A673 (cell line): Measurements from ENCODE around the gene VSX2. TPM values are rescaled to one million over a fixed set of nuclear protein-coding genes. Genes with fewer than 3 reads are reported as not detected.

ENCODE experiments used
- BruUV-seq: library from RNA; stranded (reverse); fragments of 400-500 nt; replicated peaks from 2 replicates; lab custom pipeline; 2021; lab: Mats Ljungman, UMichigan
- CTCF ChIA-PET: fragments of 300-600 bp; sonication (Branson Sonifier 250); formaldehyde crosslinking; loops from one replicate; lab custom pipeline; 2022; ENCODE audit warnings: antibody characterized with exemption; lab: Charles Lee
- POLR2A ChIA-PET: fragments of 300-600 bp; sonication (Branson Sonifier 250); formaldehyde crosslinking; loops from one replicate; lab custom pipeline; 2022; ENCODE audit warnings: antibody characterized with exemption; ENCODE audit not compliant: low non-redundant PET; lab: Charles Lee
- DNase-seq: peaks from one replicate; pipeline ENCODE4 v3.0.0-alpha.2; 2015; ENCODE audit warnings: low spot score
- H3K27ac ChIP-seq: fragments of 200-600 bp; sonication (generic); 2 replicates; pipeline ENCODE4 v1.5.1; 2016; ENCODE audit warnings: mixed run types, low read depth, mild to moderate bottlenecking, mixed read lengths, antibody characterized with exemption, low read length; ENCODE audit not compliant: poor library complexity, severe bottlenecking
- H3K27me3 ChIP-seq: fragments of 200-600 bp; sonication (generic); replicated peaks from 2 replicates; pipeline ENCODE4 v1.6.1; 2017; ENCODE audit warnings: mixed run types, low read depth, mild to moderate bottlenecking, mixed read lengths, antibody characterized with exemption, low read length; ENCODE audit not compliant: insufficient read depth, poor library complexity
- H3K36me3 ChIP-seq: fragments of 200-600 bp; sonication (generic); 2 replicates; pipeline ENCODE4 v1.6.1; 2016; ENCODE audit warnings: mixed run types, mild to moderate bottlenecking, mixed read lengths, antibody characterized with exemption, low read length; ENCODE audit not compliant: insufficient read depth, poor library complexity, severe bottlenecking
- H3K4me1 ChIP-seq: fragments of 200-600 bp; sonication (generic); 2 replicates; pipeline ENCODE4 v1.6.1; 2017; ENCODE audit warnings: mixed run types, mild to moderate bottlenecking, mixed read lengths, antibody characterized with exemption, low read length; ENCODE audit not compliant: insufficient read depth, poor library complexity, severe bottlenecking
- H3K4me3 ChIP-seq: fragments of 200-600 bp; sonication (generic); 2 replicates; pipeline ENCODE4 v1.5.1; 2016; ENCODE audit warnings: low read depth, mixed run types, mild to moderate bottlenecking, mixed read lengths, low read length; ENCODE audit not compliant: poor library complexity, severe bottlenecking
- H3K9me3 ChIP-seq: fragments of 200-600 bp; sonication (generic); 2 replicates; pipeline ENCODE4 v1.6.1; 2016; ENCODE audit warnings: mixed run types, low read depth, mild to moderate bottlenecking, mixed read lengths, antibody characterized with exemption, low read length; ENCODE audit not compliant: poor library complexity, severe bottlenecking
- CTCF ChIP-seq: fragments of 300-800, 200-600 bp; sonication (generic); conservative IDR thresholded peaks from 2 replicates; pipeline ENCODE4 v1.5.1; 2017; ENCODE audit warnings: low read depth, mild to moderate bottlenecking, antibody characterized with exemption, low read length, moderate library complexity, mixed read lengths
- EZH2 ChIP-seq: fragments of 200-600 bp; sonication (generic); IDR thresholded peaks from 2 replicates; pipeline ENCODE4 v1.6.1; 2017; ENCODE audit warnings: borderline replicate concordance, low read depth, mild to moderate bottlenecking, mixed read lengths, antibody characterized with exemption, low read length; ENCODE audit not compliant: poor library complexity, severe bottlenecking
- intact Hi-C: fragments of 100-400 bp; cut with micrococcal nuclease; formaldehyde crosslinking; loops from one replicate; pipeline ENCODE4 v1.10.0; 2022; ENCODE audit not compliant: unreplicated experiment
- total RNA-seq: library from RNA; stranded (reverse); gene quantifications from 2 replicates; pipeline ENCODE4 v1.2.3, GENCODE V29; 2021

VSX2 gene
- total RNA-seq, 1 experiment from 2014 or later: not detected

GRCh38 chr14:74195623-74196022 is 43.6 kb upstream of the VSX2 start:
- H3K4me3 ChIP-seq: no peak overlapping the region
- CTCF ChIA-PET: no interaction called here
- intact Hi-C loops: no loop called here
- DNase-seq: no peak
- H3K27me3 ChIP-seq: no peaks in the 10 kb centered on the region
- TF ChIP-seq CTCF: no peak
- TF ChIP-seq EZH2: no peak
- no peaks in the 10 kb centered on the region for H3K4me1 ChIP-seq
- no TSS peak for BruUV-seq
- POLR2A ChIA-PET: no interaction called here
- no peak overlapping the region for H3K27ac ChIP-seq
- no peaks in the 10 kb centered on the region for H3K9me3 ChIP-seq
- H3K36me3 ChIP-seq: no peaks in the 10 kb centered on the region

GRCh38 chr14:74198441-74199234 is 40.6 kb upstream of the VSX2 start:
- CTCF ChIA-PET: no interaction called here
- Histone ChIP-seq H3K4me3 (no peak overlapping the region), H3K27ac (no peak overlapping the region), H3K27me3 (no peaks in the 10 kb centered on the region), H3K36me3 (no peaks in the 10 kb centered on the region), H3K9me3 (no peaks in the 10 kb centered on the region), H3K4me1 (no peaks in the 10 kb centered on the region)
- BruUV-seq: no TSS peak
- intact Hi-C loops: no loop called here
- no peak for DNase-seq
- POLR2A ChIA-PET: no interaction called here
- TF ChIP-seq EZH2: no peak
- TF ChIP-seq CTCF: no peak

- intact Hi-C loops: no loop called here
- TF ChIP-seq CTCF (no peak), EZH2 (no peak)
- DNase-seq: no peak
- CTCF ChIA-PET: no interaction called here
- no peaks in the 10 kb centered on the region for H3K4me1 ChIP-seq
- no peaks in the 10 kb centered on the region for H3K36me3 ChIP-seq
- H3K4me3 ChIP-seq: no peak overlapping the region
- POLR2A ChIA-PET: no interaction called here
- BruUV-seq: no TSS peak
- H3K27ac ChIP-seq: no peak overlapping the region
- H3K9me3 ChIP-seq: no peaks in the 10 kb centered on the region
- H3K27me3 ChIP-seq: no peaks in the 10 kb centered on the region
Observed at GRCh38 chr14:74202113-74202512, 37.1 kb upstream of the VSX2 start.
